GM12878 (cell line): ENCODE measurements around the gene NIPA2. TPM values are rescaled to one million over a fixed set of nuclear protein-coding genes. Genes with fewer than 3 reads are reported as not detected.

Experiments used
- ATAC-seq: fragments of 200-7000 bp; cut with Tn5 transposase; 3 replicates; pipeline ENCODE4 v1.9.1; 2020; ENCODE audit warnings: mild to moderate bottlenecking, moderate library complexity
- BruUV-seq: library from RNA; stranded (reverse); fragments of 400-500 nt; replicated peaks from 2 replicates; lab custom pipeline; 2021; lab: Mats Ljungman, UMichigan
- CTCF ChIA-PET: fragments of 300-600 bp; sonication (Branson Sonifier 250); formaldehyde crosslinking; extraction: SDS; loops from one replicate; lab custom pipeline; 2021; ENCODE audit warnings: inconsistent platforms; lab: Yijun Ruan, JAX
- POLR2A ChIA-PET: fragments of 350-600 bp; formaldehyde crosslinking; extraction: SDS; loops from one replicate; lab custom pipeline; 2021; ENCODE audit warnings: inconsistent platforms; lab: Charles Lee
- RAD21 ChIA-PET: fragments of 300-600 bp; sonication (Branson Sonifier 250); formaldehyde crosslinking; loops from one replicate; lab custom pipeline; 2023; ENCODE audit warnings: antibody characterized with exemption; ENCODE audit not compliant: unreplicated experiment; lab: Charles Lee
- SMC1A ChIA-PET: fragments of 300-600 bp; sonication (Branson Sonifier 250); formaldehyde crosslinking; loops from one replicate; lab custom pipeline; 2023; ENCODE audit not compliant: unreplicated experiment, uncharacterized antibody; lab: Charles Lee
- DNase-seq: peaks from one replicate; pipeline ENCODE4 v3.0.0-alpha.2; 2011; ENCODE audit warnings: low read depth, low spot score
- FAIRE-seq: peaks from 3 replicates; lab custom pipeline; 2011; peaks lifted over from hg19 to GRCh38; lab: Jason Lieb, UNC
- H2AFZ ChIP-seq: 2 replicates; pipeline ENCODE4 v1.6.0; 2011; ENCODE audit warnings: low read depth, low read length, control low read depth; ENCODE audit not compliant: control insufficient read depth
- H3K27ac ChIP-seq: 2 replicates; pipeline ENCODE4 v1.5.1; 2011; ENCODE audit warnings: control low read depth; ENCODE audit not compliant: control insufficient read depth, insufficient read depth
- H3K27me3 ChIP-seq, 2 experiments: replicated peaks in 1 of 2; 2 replicates each; pipeline versions ENCODE4 v1.6.0 to v1.6.1; 2011; ENCODE audit warnings: low read length in 1 of 2; ENCODE audit not compliant: control insufficient read depth in 2 of 2, insufficient read depth in 2 of 2
- H3K36me3 ChIP-seq, 2 experiments: 2 replicates each; pipeline ENCODE4 v1.5.1; 2011; ENCODE audit warnings: low read length in 1 of 2; ENCODE audit not compliant: control insufficient read depth in 2 of 2, insufficient read depth in 2 of 2
- H3K4me1 ChIP-seq: 2 replicates; pipeline ENCODE4 v1.6.1; 2011; ENCODE audit warnings: mild to moderate bottlenecking, low read length, moderate library complexity, mixed read lengths; ENCODE audit not compliant: control insufficient read depth, insufficient read depth
- H3K4me2 ChIP-seq: 2 replicates; pipeline ENCODE4 v1.6.0; 2011; ENCODE audit warnings: control low read depth; ENCODE audit not compliant: control insufficient read depth, insufficient read depth
- H3K4me3 ChIP-seq: fragments of 200-600 bp; sonication (generic); 2 replicates; pipeline ENCODE4 v1.5.1; 2016
- H3K79me2 ChIP-seq: 2 replicates; pipeline ENCODE4 v1.6.0; 2011; ENCODE audit warnings: low read length; ENCODE audit not compliant: control insufficient read depth, insufficient read depth
- H3K9ac ChIP-seq: 2 replicates; pipeline ENCODE4 v1.8.0; 2011; ENCODE audit warnings: low read length, control low read depth, mixed read lengths; ENCODE audit not compliant: control insufficient read depth, insufficient read depth
- H3K9me3 ChIP-seq: replicated peaks from 3 replicates; pipeline ENCODE4 v1.5.1; 2011; ENCODE audit warnings: mild to moderate bottlenecking, low read length; ENCODE audit not compliant: control insufficient read depth, insufficient read depth
- H4K20me1 ChIP-seq: 2 replicates; pipeline ENCODE4 v1.6.0; 2011; ENCODE audit not compliant: control insufficient read depth, insufficient read depth
- CBX3 ChIP-seq: fragments of 200-600 bp; sonication (generic); IDR thresholded peaks from 2 replicates; pipeline ENCODE4 v1.6.1; 2016; ENCODE audit warnings: low read depth, borderline replicate concordance
- EP300 ChIP-seq, 2 experiments: fragments of 150-350 bp in 1 of 2; IDR thresholded peaks; 2 replicates each; pipeline ENCODE4 v1.6.1; 2011 to 2012; ENCODE audit warnings: low read depth in 2 of 2, low read length in 2 of 2, borderline replicate concordance in 1 of 2, improper control_type of control experiment in 1 of 2, inconsistent platforms in 1 of 2; ENCODE audit not compliant: control insufficient read depth in 1 of 2
- ESRRA ChIP-seq: IDR thresholded peaks from 2 replicates; pipeline ENCODE4 v1.6.1; 2012; ENCODE audit warnings: mild to moderate bottlenecking, low read length, improper control_type of control experiment
- FOXM1 ChIP-seq: IDR thresholded peaks from 2 replicates; pipeline ENCODE4 v1.6.1; 2012; ENCODE audit warnings: low read depth, mild to moderate bottlenecking, inconsistent platforms, low read length, moderate library complexity
- IKZF1 ChIP-seq: fragments of 450-650 bp; conservative IDR thresholded peaks from 2 replicates; pipeline ENCODE4 v1.6.1; 2017; ENCODE audit warnings: antibody characterized with exemption, mild to moderate bottlenecking
- IRF5 ChIP-seq: fragments of 450-650 bp; IDR thresholded peaks from 2 replicates; pipeline ENCODE4 v1.6.1; 2017; ENCODE audit warnings: borderline replicate concordance
- NKRF ChIP-seq: fragments of 450-650 bp; conservative IDR thresholded peaks from 2 replicates; pipeline ENCODE4 v1.6.1; 2017; ENCODE audit warnings: mild to moderate bottlenecking, moderate library complexity
- PAX5 ChIP-seq: IDR thresholded peaks from 2 replicates; pipeline ENCODE4 v1.6.1; 2011; ENCODE audit warnings: low read depth, low read length, borderline replicate concordance
- POLR2AphosphoS5 ChIP-seq: IDR thresholded peaks from 2 replicates; pipeline ENCODE4 v1.6.1; 2011; ENCODE audit warnings: mild to moderate bottlenecking, low read length, inconsistent platforms
- SIX5 ChIP-seq: IDR thresholded peaks from 2 replicates; pipeline ENCODE4 v1.6.1; 2011; ENCODE audit warnings: mild to moderate bottlenecking, low read depth, low read length, moderate library complexity; ENCODE audit not compliant: severe bottlenecking
- SP1 ChIP-seq: IDR thresholded peaks from one replicate; pipeline ENCODE4 v1.6.1; 2011; ENCODE audit warnings: low read depth, low read length
- SUPT20H ChIP-seq: IDR thresholded peaks from 2 replicates; pipeline ENCODE4 v1.6.1; 2011; ENCODE audit warnings: low read depth, mild to moderate bottlenecking, low read length, moderate library complexity, borderline replicate concordance; ENCODE audit not compliant: control insufficient read depth
- ZBTB33 ChIP-seq: fragments of 450-650 bp; IDR thresholded peaks from 2 replicates; pipeline ENCODE4 v1.6.1; 2017; ENCODE audit warnings: mild to moderate bottlenecking
- whole genome bisulfite sequencing: methylation state at CpG from one replicate; pipeline ENCODE4 v1.1.6; 2016; ENCODE audit warnings: low lambda C conversion rate; ENCODE audit not compliant: insufficient replicate concordance, insufficient coverage; ENCODE audit errors: missing lambda C conversion rate; 5-methylcytosine and 5-hydroxymethylcytosine counted together
- in situ Hi-C: fragments of 300-500 bp; cut with MboI; formaldehyde crosslinking; loops from 9 replicates; pipeline ENCODE4 v1.14.3; 2018; ENCODE audit warnings: mixed read lengths
- intact Hi-C: fragments of 100-400 bp; cut with micrococcal nuclease; formaldehyde crosslinking; loops from one replicate; pipeline ENCODE4 v1.14.2; 2022; ENCODE audit not compliant: unreplicated experiment
- polyA plus RNA-seq, 11 experiments: library from polyadenylated mRNA; depleted of rRNA in 4 of 11; unstranded in 6 of 11; stranded (reverse) in 5 of 11; fragments of >200 nt; fragmentation: Nextera tagmentation in 4 of 11; fragmentation: Illumina TruSeq in 1 of 11; extraction: Ambion mirVana in 4 of 11; extraction: Trizol in 1 of 11; gene quantifications; 1 replicate in 1 of 11; 2 replicates in 10 of 11; pipeline versions ENCODE4 v1.2.1 to v1.2.3, GENCODE V29; 2011 to 2016; ENCODE audit warnings: inconsistent platforms in 2 of 11, missing spikeins in 2 of 11, low read depth in 1 of 11
- total RNA-seq, 4 experiments: library from RNA; depleted of rRNA in 3 of 4; stranded (reverse); fragments of >200 nt in 3 of 4; fragmentation: Illumina TruSeq in 1 of 4; extraction: Trizol in 1 of 4; gene quantifications; 2 replicates each; pipeline versions ENCODE4 v1.2.1 to v1.2.3, GENCODE V29; 2013 to 2021

NIPA2 gene
- total and polyA plus RNA-seq, 10 of the 15 experiments (the other 5 are each of a cell fraction or from before 2014, with no cell fraction given) = 24.4 to 159 (median 96.5) TPM

- ChIA-PET POLR2A (no interaction called here), CTCF (no interaction called here)
- BruUV-seq = no TSS peak
Observed at GRCh38 chr15:22873841-22874240, 35.4 kb downstream of the NIPA2 start.

More at GRCh38 chr15:22873841-22874240, 35.4 kb downstream of the NIPA2 start:
- no peak overlapping the region for H3K4me2 ChIP-seq
- RAD21 ChIA-PET = no interaction called here
- no peak for ATAC-seq
- no peak overlapping the region for H3K9ac ChIP-seq
- no peaks in the 10 kb centered on the region for H3K4me1 ChIP-seq
- no peak overlapping the region for H3K4me3 ChIP-seq
- no peaks in the 10 kb centered on the region for H3K79me2 ChIP-seq
- no peak for TF ChIP-seq ZBTB33
- no peak for TF ChIP-seq SP1
- TF ChIP-seq SUPT20H = no peak
- TF ChIP-seq POLR2AphosphoS5 = no peak
- no peak for TF ChIP-seq FOXM1
- no peak for TF ChIP-seq IRF5
- TF ChIP-seq PAX5 = no peak
- TF ChIP-seq CBX3 = no peak
- TF ChIP-seq IKZF1 = no peak
- TF ChIP-seq EP300 (IDR thresholded peaks at IDR 0.05; ENCODE audit: borderline replicate concordance in 1 of 2, control insufficient read depth in 1 of 2, low read depth in 2 of 2, low read length in 2 of 2) = no peak
- no peak for TF ChIP-seq ESRRA
- no peak for TF ChIP-seq NKRF
- TF ChIP-seq SIX5 = no peak
- peaks cover 8 to 40% of the 10 kb centered on the region in 2 experiments for H3K36me3 ChIP-seq
- 98% methylated on average over 9 of the region's 9 CpGs for WGBS
- SMC1A ChIA-PET = no interaction called here
- no peak for DNase-seq
- no peak for FAIRE-seq
- intact Hi-C loops (no loop called here), in situ Hi-C loops (no loop called here)
- H2AFZ ChIP-seq = no peak overlapping the region
- no peaks in the 10 kb centered on the region for H3K27me3 ChIP-seq
- no peaks in the 10 kb centered on the region; the same call in 1 of the 2 replicates for H4K20me1 ChIP-seq
- H3K9me3 ChIP-seq = no peaks in the 10 kb centered on the region; the same call in 2 of the 3 replicates
- H3K27ac ChIP-seq = no peak overlapping the region
